D721Med (cell line): ENCODE results near the gene RPRD1A.
"Not testable (repeated sequence)": the region's sequence is repeated elsewhere in the genome, so short reads cannot be mapped to it uniquely, and the experiment has no call there.

Experiments
- DNase-seq: peaks from one replicate; pipeline ENCODE4 v3.0.0; 2011; ENCODE audit warnings: low spot score; ENCODE audit not compliant: insufficient read length
- FAIRE-seq: peaks from 2 replicates; lab custom pipeline; 2011; peaks lifted over from hg19 to GRCh38; lab: Jason Lieb, UNC
- TF ChIP-seq, protein P1 (sequence below): IDR thresholded peaks from 2 replicates; pipeline ENCODE4 v1.5.1; 2012; ENCODE audit warnings: mild to moderate bottlenecking, control low read depth; ENCODE audit not compliant: insufficient read depth; ENCODE audit errors: missing control alignments

Gene RPRD1A

DNA sequence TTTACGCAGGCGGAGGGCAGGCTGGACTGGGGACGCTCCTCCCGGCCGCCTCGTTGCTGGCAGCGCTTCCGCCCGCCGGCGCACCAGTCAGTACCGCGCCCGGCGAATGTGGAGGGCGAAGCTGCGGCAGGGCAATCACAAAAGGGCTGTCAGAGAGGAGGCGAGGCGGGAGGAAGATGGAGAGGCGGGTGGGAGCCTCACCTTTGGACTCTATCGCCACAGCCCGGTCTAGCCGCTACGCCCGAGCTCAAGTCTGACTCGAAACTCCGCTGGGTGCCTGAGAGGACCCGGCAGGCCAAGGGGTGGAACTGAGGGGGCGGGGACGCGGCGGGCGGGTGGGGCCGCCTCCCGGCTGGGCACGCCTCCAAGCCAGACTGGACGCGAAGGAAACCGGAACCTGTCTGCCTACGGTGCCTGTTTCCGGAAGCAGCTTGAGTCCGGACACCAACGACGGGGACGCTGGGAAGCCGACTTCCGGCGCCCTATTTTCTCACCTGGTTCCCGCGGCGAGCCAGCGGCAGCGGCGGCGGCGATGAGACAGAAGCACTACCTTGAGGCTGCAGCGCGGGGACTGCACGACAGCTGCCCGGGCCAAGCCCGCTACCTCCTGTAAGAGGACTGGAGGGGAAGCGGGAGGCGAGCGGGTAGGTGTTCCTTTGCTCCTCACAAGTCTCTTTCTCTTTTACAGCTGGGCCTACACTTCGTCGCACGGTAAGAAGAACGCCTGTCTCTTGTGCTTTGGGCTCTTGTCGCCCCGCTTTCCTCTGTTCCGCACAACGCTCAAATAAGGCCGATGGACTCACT is 95.0 kb downstream of the RPRD1A start, which contains the start of gene RMP24:
TSS of gene RMP24 (plus strand) at position 483 of the 804 bp plus-strand sequence.
- TF ChIP-seq, protein P1, sequence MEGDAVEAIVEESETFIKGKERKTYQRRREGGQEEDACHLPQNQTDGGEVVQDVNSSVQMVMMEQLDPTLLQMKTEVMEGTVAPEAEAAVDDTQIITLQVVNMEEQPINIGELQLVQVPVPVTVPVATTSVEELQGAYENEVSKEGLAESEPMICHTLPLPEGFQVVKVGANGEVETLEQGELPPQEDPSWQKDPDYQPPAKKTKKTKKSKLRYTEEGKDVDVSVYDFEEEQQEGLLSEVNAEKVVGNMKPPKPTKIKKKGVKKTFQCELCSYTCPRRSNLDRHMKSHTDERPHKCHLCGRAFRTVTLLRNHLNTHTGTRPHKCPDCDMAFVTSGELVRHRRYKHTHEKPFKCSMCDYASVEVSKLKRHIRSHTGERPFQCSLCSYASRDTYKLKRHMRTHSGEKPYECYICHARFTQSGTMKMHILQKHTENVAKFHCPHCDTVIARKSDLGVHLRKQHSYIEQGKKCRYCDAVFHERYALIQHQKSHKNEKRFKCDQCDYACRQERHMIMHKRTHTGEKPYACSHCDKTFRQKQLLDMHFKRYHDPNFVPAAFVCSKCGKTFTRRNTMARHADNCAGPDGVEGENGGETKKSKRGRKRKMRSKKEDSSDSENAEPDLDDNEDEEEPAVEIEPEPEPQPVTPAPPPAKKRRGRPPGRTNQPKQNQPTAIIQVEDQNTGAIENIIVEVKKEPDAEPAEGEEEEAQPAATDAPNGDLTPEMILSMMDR: no peak
- peak; percentile 91 for DNase-seq
- FAIRE-seq: no peak

DNA sequence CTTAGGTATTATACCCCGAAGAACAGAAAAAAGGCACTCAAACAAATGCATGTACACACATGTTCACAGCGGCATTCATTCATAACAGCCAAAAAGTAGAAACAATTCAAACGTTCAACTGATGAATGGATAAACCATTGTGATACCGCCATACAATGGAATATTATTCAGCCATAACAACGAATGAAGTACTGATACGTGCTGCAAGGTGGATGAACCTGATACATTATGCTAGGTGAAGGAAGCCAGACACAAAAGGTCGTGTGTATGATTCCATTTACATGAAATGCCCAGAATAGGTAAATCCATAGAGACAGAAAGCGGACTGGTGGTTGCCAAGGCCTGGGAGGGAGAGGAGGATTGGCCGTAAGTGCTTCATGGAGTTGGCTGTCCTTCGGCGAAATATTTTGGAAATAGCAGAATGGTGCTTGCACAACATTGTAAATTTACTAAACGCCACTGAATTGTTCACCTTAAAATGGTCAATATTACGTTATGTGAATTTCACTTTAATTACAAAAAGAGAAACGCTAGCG is 95.6 kb downstream of the RPRD1A start:
- TF ChIP-seq, protein P1: no peak
- FAIRE-seq: peak; percentile 92
- DNase-seq: no peak

GRCh38 chr18:35969676-35970075 is 97.7 kb downstream of the RPRD1A start:
- no peak for DNase-seq
- no peak for FAIRE-seq

GRCh38 chr18:35968278-35968880 is 99.0 kb downstream of the RPRD1A start:
- DNase-seq (no peak), FAIRE-seq (no peak)
- TF ChIP-seq, protein P1: no peak

More at GRCh38 chr18:35969676-35970075, 97.7 kb downstream of the RPRD1A start:
- TF ChIP-seq, protein P1: no peak

GRCh38 chr18:35967866-35968265 is 99.5 kb downstream of the RPRD1A start:
- not testable (repeated sequence) for DNase-seq
- FAIRE-seq: peak; percentile 84

DNA sequence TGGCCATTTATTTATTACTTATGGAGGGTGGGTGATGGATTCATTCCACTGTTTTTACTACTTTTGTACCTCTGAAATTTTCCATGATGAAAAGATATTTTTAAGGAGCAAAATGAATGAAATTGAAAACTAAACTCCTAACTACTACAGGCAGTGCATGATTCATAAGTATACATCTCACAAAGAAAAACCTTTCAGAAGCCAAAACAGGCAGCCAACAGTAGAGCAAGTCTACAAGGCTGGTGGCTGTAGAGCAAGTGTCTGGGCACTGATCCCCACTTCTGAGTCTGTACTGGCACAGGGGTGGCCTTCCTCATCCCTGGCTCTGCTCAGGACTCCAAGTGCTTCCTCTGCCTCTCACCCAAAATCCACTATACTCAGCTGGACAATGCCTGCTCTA is 103.0 kb downstream of the RPRD1A start:
- TF ChIP-seq, protein P1: no peak
- no peak for DNase-seq
- FAIRE-seq: no peak

- no peak for FAIRE-seq
- TF ChIP-seq, protein P1: no peak
- DNase-seq: no peak
Measured at GRCh38 chr18:35962320-35962719, 105.0 kb downstream of the RPRD1A start.
